Left kidney (tissue), 2 donors: ENCODE results near the gene CTNNA2. TPM values are rescaled to one million over a fixed set of nuclear protein-coding genes. Genes with fewer than 3 reads are reported as not detected.

Experiments
- DNase-seq: peaks from one replicate; pipeline ENCODE4 v3.0.0-alpha.2; 2013
- polyA plus RNA-seq: library from polyadenylated mRNA; unstranded; fragments of 120-200 nt; gene quantifications from one replicate; pipeline ENCODE4 v1.2.1, GENCODE V29; 2013; ENCODE audit not compliant: insufficient read length

Gene CTNNA2
- polyA plus RNA-seq, 1 donor = 3.9 TPM

GRCh38 chr2:80222644-80223043 lies 709.8 kb downstream of the CTNNA2 start:
- no peak for DNase-seq

GRCh38 chr2:80231421-80231820 lies 718.6 kb downstream of the CTNNA2 start:
- no peak for DNase-seq

GRCh38 chr2:80233333-80233732 lies 720.5 kb downstream of the CTNNA2 start:
- no peak for DNase-seq

- no peak for DNase-seq
These were observed 726.0 kb downstream of the CTNNA2 start for GRCh38 chr2:80238692-80239469.

GRCh38 chr2:80242355-80242910 lies 729.6 kb downstream of the CTNNA2 start:
- DNase-seq = no peak

GRCh38 chr2:80244905-80245584 lies 732.2 kb downstream of the CTNNA2 start:
- DNase-seq = no peak

GRCh38 chr2:80246534-80246933 lies 733.7 kb downstream of the CTNNA2 start:
- no peak for DNase-seq

- DNase-seq = no peak
These were observed 734.5 kb downstream of the CTNNA2 start for GRCh38 chr2:80247339-80247738.

- DNase-seq = no peak
These were observed 735.3 kb downstream of the CTNNA2 start for GRCh38 chr2:80248146-80248545.

GRCh38 chr2:80252294-80252986 lies 739.6 kb downstream of the CTNNA2 start:
- no peak for DNase-seq

- no peak for DNase-seq
These were observed 743.3 kb downstream of the CTNNA2 start for GRCh38 chr2:80255918-80256781.

- DNase-seq = no peak
These were observed 743.9 kb downstream of the CTNNA2 start for GRCh38 chr2:80256782-80257167.

- DNase-seq = no peak
These were observed 744.6 kb downstream of the CTNNA2 start for GRCh38 chr2:80257450-80257849.

- DNase-seq = no peak
These were observed 745.5 kb downstream of the CTNNA2 start for GRCh38 chr2:80258341-80258740.

GRCh38 chr2:80258793-80259192 lies 745.9 kb downstream of the CTNNA2 start:
- no peak for DNase-seq

GRCh38 chr2:80259292-80259691 lies 746.4 kb downstream of the CTNNA2 start:
- no peak for DNase-seq

GRCh38 chr2:80266231-80266630 lies 753.4 kb downstream of the CTNNA2 start:
- no peak for DNase-seq

GRCh38 chr2:80269806-80270205 lies 757.0 kb downstream of the CTNNA2 start:
- no peak for DNase-seq

GRCh38 chr2:80280598-80280997 lies 767.7 kb downstream of the CTNNA2 start:
- no peak for DNase-seq

- DNase-seq = no peak
These were observed 768.2 kb downstream of the CTNNA2 start for GRCh38 chr2:80281049-80281448.

GRCh38 chr2:80288576-80288975 lies 775.7 kb downstream of the CTNNA2 start:
- peak; percentile 57 for DNase-seq

- DNase-seq = no peak
These were observed 778.8 kb downstream of the CTNNA2 start for GRCh38 chr2:80291656-80292055.
